NCI-H2196 (cell line): ENCODE results near the gene PTDSS2.

ENCODE experiments used
- DNase-seq: peaks from one replicate; lab custom pipeline; 2025; ENCODE audit not compliant: unreplicated experiment; lab: John Stamatoyannopoulos, UW

PTDSS2 gene

DNA sequence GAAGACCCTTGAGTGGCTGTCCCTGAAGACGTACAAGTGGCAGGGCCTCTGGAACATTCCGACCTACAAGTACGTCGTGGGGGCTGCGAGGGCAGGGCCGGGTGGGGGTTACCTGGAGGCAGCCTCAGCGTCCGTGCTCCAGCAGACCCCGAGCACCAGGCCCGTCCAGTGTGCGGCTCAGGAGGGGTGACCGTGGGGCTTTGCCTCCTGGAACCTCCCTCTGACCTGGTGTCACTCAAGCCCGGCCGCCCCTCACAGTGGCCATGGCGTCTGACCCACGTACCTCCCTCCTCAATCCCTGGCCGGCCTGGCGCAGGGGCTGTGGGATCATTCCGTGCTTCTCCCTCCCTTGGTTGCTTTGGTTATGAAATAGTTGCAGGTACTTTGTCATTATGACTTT lies 38.5 kb downstream of the PTDSS2 start:
- no peak for DNase-seq

DNA sequence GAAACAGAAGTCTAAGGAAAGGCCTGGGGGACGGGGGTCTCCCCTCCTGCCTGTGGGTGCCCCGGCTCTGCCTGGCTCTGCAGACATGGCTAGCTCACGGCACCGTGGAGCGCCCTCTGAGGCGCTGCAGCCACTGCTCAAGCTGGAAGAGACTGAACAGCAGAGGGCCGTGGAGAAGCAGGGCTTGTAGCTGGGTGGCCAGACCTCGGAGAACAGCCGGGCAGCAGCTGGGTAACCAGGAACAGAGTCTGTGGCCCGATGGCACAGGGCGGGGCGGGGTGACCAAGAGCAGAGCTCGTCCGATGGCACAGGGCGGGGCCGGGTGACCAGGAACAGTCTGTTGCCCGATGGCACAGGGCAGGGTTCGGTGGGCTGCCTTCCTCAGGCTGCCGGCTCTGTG lies 38.9 kb downstream of the PTDSS2 start:
- no peak for DNase-seq

DNA sequence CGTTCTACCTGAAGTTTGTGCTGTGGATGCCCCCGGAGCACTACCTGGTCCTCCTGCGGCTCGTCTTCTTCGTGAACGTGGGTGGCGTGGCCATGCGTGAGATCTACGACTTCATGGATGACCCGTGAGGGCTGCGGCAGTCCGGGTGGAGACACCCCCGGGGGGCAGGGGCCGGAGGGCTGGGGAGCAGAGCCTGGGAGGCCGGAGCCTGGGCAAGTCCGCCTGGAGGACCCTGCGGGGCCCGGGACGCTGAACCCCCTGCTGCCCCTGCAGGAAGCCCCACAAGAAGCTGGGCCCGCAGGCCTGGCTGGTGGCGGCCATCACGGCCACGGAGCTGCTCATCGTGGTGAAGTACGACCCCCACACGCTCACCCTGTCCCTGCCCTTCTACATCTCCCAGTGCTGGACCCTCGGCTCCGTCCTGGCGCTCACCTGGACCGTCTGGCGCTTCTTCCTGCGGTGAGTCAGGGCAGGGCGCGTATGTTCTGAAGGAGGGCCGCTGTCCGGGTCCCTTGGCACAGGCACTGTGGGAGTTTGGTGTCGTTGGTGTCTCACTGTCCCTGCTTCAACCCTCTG lies 39.6 kb downstream of the PTDSS2 start:
- DNase-seq = no peak

- DNase-seq = no peak
Observed at GRCh38 chr11:490186-490929, 40.3 kb downstream of the PTDSS2 start.

GRCh38 chr11:490930-491260 lies 40.8 kb downstream of the PTDSS2 start:
- DNase-seq = no peak

- no peak for DNase-seq
Observed at GRCh38 chr11:491358-491757, 41.3 kb downstream of the PTDSS2 start.

GRCh38 chr11:492427-493226 lies 42.5 kb downstream of the PTDSS2 start:
- DNase-seq = no peak

- no peak for DNase-seq
Observed at GRCh38 chr11:494761-495536, 44.9 kb downstream of the PTDSS2 start.

DNA sequence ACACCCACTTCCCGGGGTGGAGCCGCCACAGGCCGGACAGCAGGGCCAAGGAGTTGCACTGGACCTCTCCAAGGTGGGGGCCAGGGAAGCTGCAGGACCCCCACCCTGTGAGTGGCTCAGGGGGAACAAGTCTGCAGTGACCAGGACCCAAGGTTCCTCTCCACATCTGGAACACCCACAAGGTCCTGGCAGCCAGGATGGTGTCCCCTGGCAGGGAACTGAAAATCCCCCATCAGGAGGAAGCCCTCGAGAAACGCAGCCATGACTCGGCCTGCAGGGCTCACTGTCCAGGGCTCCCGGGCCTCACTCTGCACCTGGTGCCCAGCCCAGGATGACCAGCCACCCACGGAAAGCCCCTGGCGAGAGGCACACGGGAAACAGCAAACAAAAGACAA lies 45.5 kb downstream of the PTDSS2 start:
- no peak for DNase-seq

DNA sequence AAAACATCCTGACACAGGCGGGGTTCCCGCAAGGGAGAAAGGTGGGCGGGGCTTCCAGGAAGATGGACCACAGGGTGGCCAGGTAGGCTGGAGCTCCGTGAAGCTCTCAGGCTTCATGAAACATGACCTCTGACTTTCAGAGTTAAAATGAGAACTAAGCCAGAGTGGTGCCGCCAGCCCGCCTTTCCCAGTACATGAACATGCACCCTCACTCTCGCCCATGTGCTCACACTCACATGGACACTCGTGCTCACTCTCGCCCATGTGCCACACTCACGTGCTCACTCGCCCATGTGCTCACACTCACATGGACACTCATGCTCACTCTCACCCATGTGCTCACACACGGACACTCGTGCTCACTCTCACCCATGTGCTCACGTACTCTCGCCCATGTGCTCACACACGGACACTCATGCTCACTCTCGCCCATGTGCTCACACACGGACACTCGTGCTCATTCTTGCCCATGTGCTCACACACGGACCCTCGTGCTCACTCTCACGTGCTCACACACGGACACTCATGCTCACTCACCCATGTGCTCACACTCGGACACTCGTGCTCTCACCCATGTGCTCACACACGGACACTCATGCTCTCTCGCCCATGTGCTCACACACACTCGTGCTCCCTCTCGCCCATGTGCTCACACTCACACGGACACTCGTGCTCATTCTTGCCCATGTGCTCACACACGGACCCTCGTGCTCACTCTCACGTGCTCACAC lies 46.9 kb downstream of the PTDSS2 start:
- no peak for DNase-seq

DNA sequence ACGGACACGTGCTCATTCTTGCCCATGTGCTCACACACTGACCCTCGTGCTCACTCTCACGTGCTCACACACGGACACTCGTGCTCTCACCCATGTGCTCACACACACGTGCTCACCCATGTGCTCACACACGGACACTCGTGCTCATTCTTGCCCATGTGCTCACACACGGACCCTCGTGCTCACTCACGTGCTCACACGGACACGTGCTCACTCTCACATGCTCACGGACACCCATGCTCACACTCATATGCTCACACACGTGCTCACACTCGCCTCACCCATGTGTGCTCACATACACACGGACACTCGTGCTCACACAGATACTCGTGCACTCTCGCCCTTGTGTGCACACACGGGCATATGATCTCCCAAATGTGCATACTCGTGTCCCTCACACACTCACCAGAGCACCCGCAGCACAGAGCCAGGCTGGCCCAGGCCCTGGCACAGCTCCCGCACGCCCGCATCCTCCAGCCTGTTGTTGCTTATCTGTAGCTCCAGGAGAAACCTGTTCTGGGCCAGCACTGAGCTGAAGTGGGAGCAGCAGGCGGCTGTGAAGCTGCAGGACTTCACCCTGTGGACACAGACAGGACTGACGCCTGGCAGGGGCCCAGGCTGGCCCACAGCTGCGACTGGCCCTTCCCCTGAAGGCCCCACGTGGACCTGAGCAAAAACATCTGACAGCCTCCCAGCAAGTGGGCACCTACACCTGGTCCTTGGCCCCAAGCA lies 47.7 kb downstream of the PTDSS2 start:
- DNase-seq = no peak

- no peak for DNase-seq
Observed at GRCh38 chr11:498297-499181, 48.5 kb downstream of the PTDSS2 start.

DNA sequence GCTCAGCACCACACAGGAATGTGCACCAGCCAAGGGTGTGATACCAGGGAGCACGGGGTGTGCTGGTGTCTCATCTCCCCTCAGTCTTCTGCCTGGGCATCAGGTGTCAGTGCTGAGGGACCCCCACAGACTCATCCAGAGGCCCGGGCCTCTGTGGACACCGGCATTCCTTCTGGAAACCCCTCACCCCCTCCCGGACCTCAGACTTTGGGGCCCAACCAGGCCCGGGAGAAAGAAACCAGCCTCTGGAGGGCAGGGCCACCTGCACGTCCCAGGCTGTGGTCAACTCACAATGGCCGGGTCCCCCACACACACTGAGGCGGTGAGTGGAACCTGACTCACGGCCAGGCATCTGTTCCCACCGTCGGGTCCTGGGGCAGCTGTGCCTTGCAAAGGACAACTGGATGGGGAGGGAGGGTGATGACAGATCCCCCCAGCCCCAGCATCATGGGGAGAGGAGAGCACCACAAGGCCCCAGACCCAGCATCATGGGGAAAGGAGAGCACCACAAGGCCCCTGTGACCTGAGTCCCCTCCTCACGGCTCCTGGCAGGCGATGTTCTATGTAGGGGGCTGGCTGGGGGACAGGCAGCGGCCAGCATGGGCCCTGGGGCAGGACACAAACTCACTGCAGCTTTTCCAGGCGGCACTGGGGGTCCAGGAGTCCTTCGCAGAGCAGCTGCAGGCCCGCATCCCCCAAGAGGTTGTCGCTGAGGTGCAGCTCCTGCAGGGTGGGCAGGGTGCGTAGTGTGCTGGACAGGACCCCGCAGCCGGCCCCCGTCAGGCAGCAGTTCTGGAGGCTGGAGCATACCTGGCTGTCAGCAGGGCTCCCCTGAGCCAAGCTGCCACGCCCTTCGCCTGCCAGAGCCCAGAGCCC lies 49.4 kb downstream of the PTDSS2 start:
- DNase-seq = no peak

- DNase-seq = no peak
Observed at GRCh38 chr11:501001-501682, 51.1 kb downstream of the PTDSS2 start.

DNA sequence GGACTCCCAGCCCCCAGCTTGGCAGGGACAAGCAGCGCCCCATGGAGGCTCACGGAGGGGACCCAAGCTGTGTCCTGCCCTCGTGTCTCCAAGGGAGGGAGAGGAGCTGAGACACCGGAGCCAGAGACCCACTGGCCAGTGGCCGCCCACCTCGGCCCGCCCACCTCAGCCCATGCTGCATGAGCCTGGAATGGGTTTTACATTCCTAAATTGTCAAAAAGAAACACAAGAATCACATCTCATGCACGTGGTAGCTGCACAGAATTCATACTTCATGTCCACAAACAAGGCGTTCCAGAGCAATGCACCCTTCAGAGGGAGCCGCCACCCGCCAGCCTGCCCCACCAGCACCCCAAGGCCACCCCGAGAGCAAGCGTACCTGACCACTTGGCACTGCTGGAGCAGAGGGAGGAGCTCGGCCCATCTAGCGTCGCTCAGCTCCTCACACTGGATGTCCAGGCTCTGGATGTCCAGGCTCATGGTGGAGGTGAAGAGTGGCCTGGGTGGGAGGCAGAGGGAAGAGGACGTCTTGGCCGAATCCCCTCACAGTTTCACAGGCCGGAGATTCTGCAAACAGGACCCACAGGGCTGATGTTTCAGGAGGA lies 51.7 kb downstream of the PTDSS2 start:
- no peak for DNase-seq

DNA sequence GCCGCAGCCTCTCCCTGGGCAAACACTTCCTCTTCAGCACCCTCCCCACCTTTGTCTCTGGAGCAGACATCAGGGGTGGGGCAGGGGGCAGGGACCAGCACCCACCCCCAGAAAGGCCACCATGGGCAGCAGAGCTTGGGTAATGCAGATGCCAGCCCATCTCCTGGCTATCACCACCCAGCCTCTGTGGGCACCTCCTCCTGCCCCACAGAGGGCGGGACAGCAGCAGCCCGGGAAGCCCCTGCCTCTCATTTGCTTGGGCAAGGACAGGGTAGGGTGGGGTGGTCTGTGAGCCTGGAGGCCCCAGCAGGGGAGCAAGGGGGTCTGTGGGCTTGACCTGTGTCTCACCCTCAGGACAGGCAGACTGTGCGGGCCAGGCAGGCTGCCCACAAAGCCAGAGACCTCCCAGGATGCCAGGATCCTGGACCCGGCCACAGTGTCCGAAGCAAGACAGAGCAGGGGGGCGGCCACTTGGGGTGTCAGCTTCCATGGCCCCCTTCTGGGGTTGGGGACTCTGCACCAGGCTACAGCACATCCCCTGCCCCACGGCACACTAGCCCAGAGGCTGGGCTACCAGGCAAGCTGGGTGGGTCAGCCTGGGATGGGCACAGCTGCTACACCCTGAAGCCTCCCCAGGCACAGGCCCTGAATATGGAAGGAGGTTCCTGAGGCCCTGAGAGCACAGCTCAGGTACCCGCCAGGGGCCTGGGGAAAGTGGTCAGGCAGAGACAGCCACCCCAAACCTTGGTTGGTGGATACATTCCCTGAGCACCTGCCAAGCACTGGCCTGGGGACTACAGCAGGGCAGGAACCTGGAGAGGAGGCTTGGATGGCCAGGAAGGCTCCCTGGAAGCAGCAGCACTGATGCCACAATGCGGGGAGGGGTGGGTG lies 52.5 kb downstream of the PTDSS2 start:
- no peak for DNase-seq
